GM23248 (cell line): ENCODE results near the gene ANKK1. TPM values are rescaled to one million over a fixed set of nuclear protein-coding genes. Genes with fewer than 3 reads are reported as not detected.

Experiments
- DNase-seq: peaks from one replicate; pipeline ENCODE4 v3.0.0-alpha.2; 2015
- H2AFZ ChIP-seq: fragments of 200-600 bp; sonication (generic); 2 replicates; pipeline ENCODE4 v1.6.1; 2016; ENCODE audit warnings: antibody characterized with exemption
- H3F3A ChIP-seq: fragments of 200-600 bp; sonication (generic); 2 replicates; pipeline ENCODE4 v1.6.1; 2016; ENCODE audit warnings: mild to moderate bottlenecking, antibody characterized with exemption, mixed run types; ENCODE audit not compliant: insufficient read depth
- H3K27ac ChIP-seq: fragments of 200-600 bp; sonication (generic); 2 replicates; pipeline ENCODE4 v1.5.1; 2016; ENCODE audit warnings: mild to moderate bottlenecking
- H3K27me3 ChIP-seq: fragments of 200-600 bp; sonication (generic); replicated peaks from 2 replicates; pipeline ENCODE4 v1.6.1; 2016; ENCODE audit warnings: mild to moderate bottlenecking; ENCODE audit not compliant: insufficient read depth
- H3K36me3 ChIP-seq: fragments of 200-600 bp; sonication (generic); 2 replicates; pipeline ENCODE4 v1.6.1; 2016; ENCODE audit warnings: low read depth, mild to moderate bottlenecking
- H3K4me1 ChIP-seq: fragments of 200-600 bp; sonication (generic); 2 replicates; pipeline ENCODE4 v1.6.1; 2016; ENCODE audit warnings: mild to moderate bottlenecking; ENCODE audit not compliant: insufficient read depth
- H3K4me2 ChIP-seq: fragments of 200-600 bp; sonication (generic); one replicate; pipeline ENCODE4 v1.6.1; 2016; ENCODE audit warnings: mild to moderate bottlenecking; ENCODE audit not compliant: unreplicated experiment
- H3K4me3 ChIP-seq: fragments of 200-600 bp; sonication (generic); 2 replicates; pipeline ENCODE4 v1.5.1; 2016; ENCODE audit warnings: mild to moderate bottlenecking
- H3K79me2 ChIP-seq: fragments of 200-600 bp; sonication (generic); 2 replicates; pipeline ENCODE4 v1.6.1; 2016; ENCODE audit warnings: mild to moderate bottlenecking; ENCODE audit not compliant: insufficient read depth
- H3K9ac ChIP-seq: fragments of 200-600 bp; sonication (generic); 2 replicates; pipeline ENCODE4 v1.6.1; 2016; ENCODE audit warnings: mild to moderate bottlenecking
- H3K9me2 ChIP-seq: fragments of 200-600 bp; sonication (generic); 2 replicates; pipeline ENCODE4 v1.6.1; 2016; ENCODE audit warnings: mixed run types, mild to moderate bottlenecking, moderate library complexity; ENCODE audit not compliant: insufficient read depth
- H3K9me3 ChIP-seq: fragments of 200-600 bp; sonication (generic); one replicate; pipeline ENCODE4 v1.6.1; 2017; ENCODE audit warnings: low read depth
- H4K20me1 ChIP-seq: fragments of 200-600 bp; sonication (generic); 2 replicates; pipeline ENCODE4 v1.6.0; 2016; ENCODE audit not compliant: insufficient read depth
- EZH2 ChIP-seq: fragments of 200-600 bp; sonication (generic); IDR thresholded peaks from 2 replicates; pipeline ENCODE4 v1.6.1; 2018; ENCODE audit warnings: antibody characterized with exemption, mild to moderate bottlenecking; ENCODE audit not compliant: insufficient read depth, poor library complexity, severe bottlenecking
- EZH2phosphoT487 ChIP-seq: fragments of 200-600 bp; sonication (generic); IDR thresholded peaks from 2 replicates; pipeline ENCODE4 v1.6.1; 2018; ENCODE audit warnings: antibody characterized with exemption, moderate library complexity, mild to moderate bottlenecking, low read depth; ENCODE audit not compliant: insufficient read depth
- WGBS, 2 experiments: methylation state at CpG; one replicate each; pipeline ENCODE4 v1.1.6; 2015 to 2017; ENCODE audit warnings: low lambda C conversion rate in 2 of 2, low coverage in 1 of 2; ENCODE audit errors: missing lambda C conversion rate in 2 of 2; 5-methylcytosine and 5-hydroxymethylcytosine counted together
- in situ Hi-C: fragments of 300-500 bp; cut with MboI; formaldehyde crosslinking; loops from 2 replicates; pipeline ENCODE4 v1.15.0; 2020
- polyA plus RNA-seq: library from polyadenylated mRNA; unstranded; fragments of >200 nt; fragmentation: Nextera tagmentation; extraction: Ambion mirVana; gene quantifications from 2 replicates; pipeline ENCODE4 v1.2.1, GENCODE V29; 2016
- total RNA-seq: library from RNA; depleted of rRNA; stranded (reverse); fragments of >200 nt; shearing (Covaris generic); gene quantifications from 2 replicates; pipeline ENCODE4 v1.2.3, GENCODE V29; 2014

The ANKK1 gene
- total and polyA plus RNA-seq, 2 experiments from 2014 or later, result not detected

GRCh38 chr11:113436672-113437252 is 49.2 kb downstream of the ANKK1 start:
- H3K9me2 ChIP-seq, result no peaks in the 10 kb centered on the region
- no peaks in the 10 kb centered on the region for H4K20me1 ChIP-seq
- no peak overlapping the region for H3K9ac ChIP-seq
- H3K36me3 ChIP-seq, result no peaks in the 10 kb centered on the region
- H2AFZ ChIP-seq, result no peak overlapping the region
- H3K9me3 ChIP-seq, result no peaks in the 10 kb centered on the region
- no peaks in the 10 kb centered on the region for H3F3A ChIP-seq
- H3K4me3 ChIP-seq, result no peak overlapping the region
- no peak for DNase-seq
- no peak overlapping the region for H3K27ac ChIP-seq
- no peaks in the 10 kb centered on the region for H3K4me1 ChIP-seq
- no peak overlapping the region for H3K4me2 ChIP-seq
- 42 to 47% methylated on average over 6 of the region's 6 CpGs for WGBS, 2 experiments
- peaks cover 31% of the 10 kb centered on the region for H3K27me3 ChIP-seq
- no peak for TF ChIP-seq EZH2
- TF ChIP-seq EZH2phosphoT487, result no peak
- in situ Hi-C loops, result no loop called here
- no peaks in the 10 kb centered on the region for H3K79me2 ChIP-seq

DNA sequence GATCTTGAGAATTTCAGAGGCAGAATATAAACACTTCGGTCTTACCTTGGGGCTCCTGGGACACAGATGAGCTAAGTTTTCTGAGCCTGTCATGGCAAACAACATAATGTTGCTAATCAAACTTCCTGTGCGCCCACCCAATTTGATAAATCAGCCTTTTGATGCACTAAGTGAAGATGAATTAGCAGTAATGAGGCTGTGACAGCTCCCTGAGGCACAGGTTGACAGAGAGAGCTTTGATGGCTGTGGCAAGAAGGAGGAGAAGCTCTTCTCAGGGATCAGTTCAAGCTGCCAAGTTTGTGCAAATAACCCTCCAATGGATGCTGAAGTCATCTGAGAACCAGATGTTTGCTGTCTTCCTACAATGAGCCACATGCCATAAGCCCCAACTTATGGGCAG is 53.2 kb downstream of the ANKK1 start:
- no peak for DNase-seq
- no peak overlapping the region for H2AFZ ChIP-seq
- TF ChIP-seq EZH2phosphoT487, result no peak
- H3K4me1 ChIP-seq, result no peaks in the 10 kb centered on the region
- H3K27ac ChIP-seq, result no peak overlapping the region
- H3K9me3 ChIP-seq, result no peaks in the 10 kb centered on the region
- 26 to 35% methylated on average over 2 of the region's 2 CpGs for WGBS, 2 experiments
- H3F3A ChIP-seq, result no peaks in the 10 kb centered on the region
- no peak overlapping the region for H3K4me3 ChIP-seq
- peaks cover 57% of the 10 kb centered on the region for H3K27me3 ChIP-seq
- in situ Hi-C loops, result no loop called here
- H3K4me2 ChIP-seq, result no peak overlapping the region
- H3K9me2 ChIP-seq, result no peaks in the 10 kb centered on the region
- H4K20me1 ChIP-seq, result no peaks in the 10 kb centered on the region
- no peak overlapping the region for H3K9ac ChIP-seq
- no peaks in the 10 kb centered on the region for H3K36me3 ChIP-seq
- H3K79me2 ChIP-seq, result no peaks in the 10 kb centered on the region

DNA sequence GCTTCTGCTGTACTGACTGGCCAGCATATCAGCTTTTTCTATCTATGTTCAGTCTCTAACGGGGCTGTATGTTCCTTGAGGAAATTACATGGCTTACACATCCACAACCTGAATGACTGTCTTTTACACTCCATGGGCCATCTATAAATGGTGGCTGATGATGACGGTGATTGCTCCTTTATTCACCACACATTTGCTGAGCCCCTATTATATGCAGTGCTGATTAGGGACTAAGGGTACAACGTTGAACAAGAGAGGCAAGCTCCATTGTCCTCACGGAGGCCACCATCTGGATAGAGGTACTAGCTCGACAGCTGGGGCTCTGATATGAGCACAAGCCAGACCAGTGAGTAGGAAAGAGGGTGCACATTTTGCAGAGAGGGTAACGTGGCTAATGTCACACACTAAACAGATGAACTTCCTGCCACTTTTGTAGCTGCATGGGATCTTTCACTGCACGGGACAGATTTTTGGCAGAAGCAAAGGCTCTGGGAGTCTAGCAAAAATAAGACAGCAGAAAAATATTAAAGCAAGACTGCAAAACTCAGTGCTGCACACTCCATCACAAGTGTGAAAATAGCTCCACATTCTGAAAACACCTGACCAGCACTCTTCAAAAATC is 57.0 kb downstream of the ANKK1 start:
- Histone ChIP-seq H3K27ac (no peak overlapping the region), H3K9me3 (no peaks in the 10 kb centered on the region), H3K4me2 (no peak overlapping the region), H3K36me3 (no peaks in the 10 kb centered on the region), H3K4me3 (no peak overlapping the region), H3K27me3 (peaks cover 51% of the 10 kb centered on the region), H3K4me1 (no peaks in the 10 kb centered on the region), H3F3A (no peaks in the 10 kb centered on the region), H3K79me2 (no peaks in the 10 kb centered on the region), H3K9me2 (no peaks in the 10 kb centered on the region), H2AFZ (no peak overlapping the region), H3K9ac (no peak overlapping the region), H4K20me1 (no peaks in the 10 kb centered on the region)
- in situ Hi-C loops, result no loop called here
- DNase-seq, result no peak
- TF ChIP-seq EZH2phosphoT487, result no peak
- WGBS, 2 experiments, result 3 to 5% methylated on average over 7 of the region's 7 CpGs

- no peak overlapping the region for H3K27ac ChIP-seq
- no peak overlapping the region for H3K9ac ChIP-seq
- H3F3A ChIP-seq, result no peaks in the 10 kb centered on the region
- H3K36me3 ChIP-seq, result no peaks in the 10 kb centered on the region
- H3K79me2 ChIP-seq, result no peaks in the 10 kb centered on the region
- TF ChIP-seq EZH2 (no peak), EZH2phosphoT487 (no peak)
- DNase-seq, result peak; percentile 42
- H3K27me3 ChIP-seq, result peaks cover 37% of the 10 kb centered on the region
- H3K4me3 ChIP-seq, result no peak overlapping the region
- H4K20me1 ChIP-seq, result no peaks in the 10 kb centered on the region
- 63 to 71% methylated on average over 6 of the region's 6 CpGs for WGBS, 2 experiments
- in situ Hi-C loops, result no loop called here
- H3K9me2 ChIP-seq, result no peaks in the 10 kb centered on the region
- no peaks in the 10 kb centered on the region for H3K4me1 ChIP-seq
- no peak overlapping the region for H2AFZ ChIP-seq
- no peaks in the 10 kb centered on the region for H3K9me3 ChIP-seq
- no peak overlapping the region for H3K4me2 ChIP-seq
These were observed 58.5 kb downstream of the ANKK1 start for GRCh38 chr11:113446112-113446511.
